WTC11 (cell line): ENCODE data around the gene DCTN2.

Experiments used
- CREM ChIP-seq: sonication (generic); formaldehyde crosslinking; IDR thresholded peaks from 2 replicates; pipeline ENCODE4 v1.8.1; 2022; ENCODE audit warnings: mild to moderate bottlenecking, missing genetic modification reagents, moderate library complexity
- MXD4 ChIP-seq: fragments of 250-450 bp; sonication (Bioruptor Pico); IDR thresholded peaks from 2 replicates; pipeline ENCODE4 v1.8.0; 2021; ENCODE audit warnings: mild to moderate bottlenecking, moderate library complexity, borderline replicate concordance
- RELA ChIP-seq: sonication (generic); formaldehyde crosslinking; IDR thresholded peaks from 2 replicates; pipeline ENCODE4 v1.8.1; 2022; ENCODE audit warnings: missing genetic modification reagents, mild to moderate bottlenecking, borderline replicate concordance
- TF ChIP-seq, protein P1 (sequence below): fragments of 200-600 bp; IDR thresholded peaks from 2 replicates; pipeline ENCODE4 v1.8.0; 2022; ENCODE audit warnings: antibody characterized with exemption
- TF ChIP-seq, protein P2 (sequence below): sonication (generic); formaldehyde crosslinking; IDR thresholded peaks from 2 replicates; pipeline ENCODE4 v1.8.0; 2022; ENCODE audit warnings: mild to moderate bottlenecking, missing genetic modification reagents
- TF ChIP-seq, protein P3 (sequence below): sonication (generic); formaldehyde crosslinking; IDR thresholded peaks from 2 replicates; pipeline ENCODE4 v1.8.1; 2023; ENCODE audit warnings: mild to moderate bottlenecking, missing genetic modification reagents, moderate library complexity

DNA sequence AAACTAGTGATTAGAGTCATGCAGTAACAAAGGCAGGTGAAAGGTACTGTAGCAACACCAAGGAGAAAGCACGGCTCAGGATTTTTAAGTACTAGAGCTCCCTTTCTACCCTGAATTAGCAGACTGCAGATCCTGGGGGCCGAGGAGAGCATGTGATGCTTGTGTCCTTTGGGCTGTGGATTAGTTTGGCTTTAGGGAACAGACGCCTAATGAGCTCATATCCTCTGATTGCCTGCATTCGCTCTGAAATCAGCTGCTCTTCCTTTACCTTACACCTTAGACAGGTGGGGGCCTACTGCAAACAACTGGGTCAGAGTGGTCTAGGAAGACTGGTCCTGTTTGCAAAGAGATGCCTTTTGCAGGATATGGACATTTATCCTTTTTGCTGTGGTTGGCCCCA lies 46.2 kb upstream of the DCTN2 start:
- no peak for TF ChIP-seq CREM (CRISPR knock-in tag)
- TF ChIP-seq, protein P1, sequence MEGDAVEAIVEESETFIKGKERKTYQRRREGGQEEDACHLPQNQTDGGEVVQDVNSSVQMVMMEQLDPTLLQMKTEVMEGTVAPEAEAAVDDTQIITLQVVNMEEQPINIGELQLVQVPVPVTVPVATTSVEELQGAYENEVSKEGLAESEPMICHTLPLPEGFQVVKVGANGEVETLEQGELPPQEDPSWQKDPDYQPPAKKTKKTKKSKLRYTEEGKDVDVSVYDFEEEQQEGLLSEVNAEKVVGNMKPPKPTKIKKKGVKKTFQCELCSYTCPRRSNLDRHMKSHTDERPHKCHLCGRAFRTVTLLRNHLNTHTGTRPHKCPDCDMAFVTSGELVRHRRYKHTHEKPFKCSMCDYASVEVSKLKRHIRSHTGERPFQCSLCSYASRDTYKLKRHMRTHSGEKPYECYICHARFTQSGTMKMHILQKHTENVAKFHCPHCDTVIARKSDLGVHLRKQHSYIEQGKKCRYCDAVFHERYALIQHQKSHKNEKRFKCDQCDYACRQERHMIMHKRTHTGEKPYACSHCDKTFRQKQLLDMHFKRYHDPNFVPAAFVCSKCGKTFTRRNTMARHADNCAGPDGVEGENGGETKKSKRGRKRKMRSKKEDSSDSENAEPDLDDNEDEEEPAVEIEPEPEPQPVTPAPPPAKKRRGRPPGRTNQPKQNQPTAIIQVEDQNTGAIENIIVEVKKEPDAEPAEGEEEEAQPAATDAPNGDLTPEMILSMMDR = no peak
- TF ChIP-seq, protein P2, sequence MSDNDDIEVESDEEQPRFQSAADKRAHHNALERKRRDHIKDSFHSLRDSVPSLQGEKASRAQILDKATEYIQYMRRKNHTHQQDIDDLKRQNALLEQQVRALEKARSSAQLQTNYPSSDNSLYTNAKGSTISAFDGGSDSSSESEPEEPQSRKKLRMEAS (CRISPR knock-in tag) = no peak
- no peak for TF ChIP-seq MXD4 (CRISPR knock-in tag)
- TF ChIP-seq, protein P3, sequence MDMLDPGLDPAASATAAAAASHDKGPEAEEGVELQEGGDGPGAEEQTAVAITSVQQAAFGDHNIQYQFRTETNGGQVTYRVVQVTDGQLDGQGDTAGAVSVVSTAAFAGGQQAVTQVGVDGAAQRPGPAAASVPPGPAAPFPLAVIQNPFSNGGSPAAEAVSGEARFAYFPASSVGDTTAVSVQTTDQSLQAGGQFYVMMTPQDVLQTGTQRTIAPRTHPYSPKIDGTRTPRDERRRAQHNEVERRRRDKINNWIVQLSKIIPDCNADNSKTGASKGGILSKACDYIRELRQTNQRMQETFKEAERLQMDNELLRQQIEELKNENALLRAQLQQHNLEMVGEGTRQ = no peak
- no peak for TF ChIP-seq RELA (CRISPR knock-in tag)
